ENCODE measurements around the gene HNRNPUL2. TPM values are rescaled to one million over a fixed set of nuclear protein-coding genes. Genes with fewer than 3 reads are reported as not detected.
A peak's percentile ranks its signal among the peaks of the same experiment; 100 is the strongest.

HNRNPUL2 gene
- total RNA-seq, result 10 to 100 TPM; 23.9 to 76.5 (median 46.3) TPM

DNA sequence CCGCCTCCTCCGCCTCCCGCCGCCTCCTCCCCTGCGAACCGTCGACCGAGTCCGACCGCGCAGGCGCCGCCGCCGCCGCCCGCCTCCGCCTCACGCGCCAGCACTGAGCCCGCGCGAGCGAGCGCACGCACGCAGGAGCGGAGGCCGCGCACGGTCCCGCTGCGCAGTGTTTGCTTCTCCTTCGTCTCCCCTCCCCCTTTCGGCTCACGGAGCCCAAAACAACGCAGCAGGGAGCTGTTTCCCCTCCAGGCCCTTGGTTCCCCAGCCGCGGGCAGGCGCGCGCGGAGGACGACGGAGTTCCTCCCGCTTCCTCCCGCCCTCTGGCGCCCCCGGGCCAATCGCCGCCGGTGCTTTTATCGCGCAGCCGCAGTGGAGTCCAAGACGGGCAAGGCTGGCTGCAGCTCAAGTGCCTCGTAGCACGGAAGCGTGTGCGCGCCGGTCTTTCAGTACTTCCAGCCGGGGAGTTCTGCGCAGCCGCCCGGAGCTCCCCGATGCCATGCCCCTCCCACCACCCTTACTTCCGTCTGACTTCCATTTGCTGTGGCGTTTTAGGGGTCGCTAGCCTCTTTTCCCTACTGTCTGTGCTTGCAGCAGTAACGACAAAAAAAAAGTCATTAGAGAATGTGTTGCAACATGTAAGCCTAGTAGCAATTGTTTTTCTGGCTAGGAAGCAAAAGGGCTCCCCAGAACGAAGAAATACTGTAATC, at the start of gene HNRNPUL2:
HNRNPUL2 (minus strand) TSS at position 293 of the 707 bp plus-strand sequence. CDS start 301 bp downstream, outside the sequence.
- peak in 1 of 4 donors; percentile 59 for TF ChIP-seq EP300 (IDR thresholded peaks at IDR 0.05)
- peak; percentile 73 to 99 (median 89) for TF ChIP-seq POLR2A (IDR thresholded peaks at IDR 0.05)
- TF ChIP-seq, protein P1, sequence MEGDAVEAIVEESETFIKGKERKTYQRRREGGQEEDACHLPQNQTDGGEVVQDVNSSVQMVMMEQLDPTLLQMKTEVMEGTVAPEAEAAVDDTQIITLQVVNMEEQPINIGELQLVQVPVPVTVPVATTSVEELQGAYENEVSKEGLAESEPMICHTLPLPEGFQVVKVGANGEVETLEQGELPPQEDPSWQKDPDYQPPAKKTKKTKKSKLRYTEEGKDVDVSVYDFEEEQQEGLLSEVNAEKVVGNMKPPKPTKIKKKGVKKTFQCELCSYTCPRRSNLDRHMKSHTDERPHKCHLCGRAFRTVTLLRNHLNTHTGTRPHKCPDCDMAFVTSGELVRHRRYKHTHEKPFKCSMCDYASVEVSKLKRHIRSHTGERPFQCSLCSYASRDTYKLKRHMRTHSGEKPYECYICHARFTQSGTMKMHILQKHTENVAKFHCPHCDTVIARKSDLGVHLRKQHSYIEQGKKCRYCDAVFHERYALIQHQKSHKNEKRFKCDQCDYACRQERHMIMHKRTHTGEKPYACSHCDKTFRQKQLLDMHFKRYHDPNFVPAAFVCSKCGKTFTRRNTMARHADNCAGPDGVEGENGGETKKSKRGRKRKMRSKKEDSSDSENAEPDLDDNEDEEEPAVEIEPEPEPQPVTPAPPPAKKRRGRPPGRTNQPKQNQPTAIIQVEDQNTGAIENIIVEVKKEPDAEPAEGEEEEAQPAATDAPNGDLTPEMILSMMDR (IDR thresholded peaks at IDR 0.05), result peak in 5 of 6 experiments; percentile 14 to 28 (median 20)
- peak; percentile 95 to 97 for TF ChIP-seq POLR2AphosphoS5 (IDR thresholded peaks at IDR 0.05)
- Histone ChIP-seq H3K4me3 (peak within 1 kb of the TSS; percentile 84 to 100 (median 98)), H3K27me3 (no peaks in the 10 kb centered on the region), H3K9me3 (no peaks in the 10 kb centered on the region), H3K27ac (peak within 1 kb of the TSS; percentile 86 to 95 (median 93)), H3K4me1 (peaks cover 39 to 61% (median 48%) of the 10 kb centered on the region in 4 donors), H3K36me3 (peaks cover 13 to 42% (median 19%) of the 10 kb centered on the region in 4 donors)
- 0 to 1% methylated on average over 24 to 32 of the region's 72 CpGs for WGBS, 2 donors
- peak; percentile 99 for DNase-seq
- ATAC-seq (ENCODE audit: low FRiP score in 2 of 2), result peak; percentile 95 to 98

DNA sequence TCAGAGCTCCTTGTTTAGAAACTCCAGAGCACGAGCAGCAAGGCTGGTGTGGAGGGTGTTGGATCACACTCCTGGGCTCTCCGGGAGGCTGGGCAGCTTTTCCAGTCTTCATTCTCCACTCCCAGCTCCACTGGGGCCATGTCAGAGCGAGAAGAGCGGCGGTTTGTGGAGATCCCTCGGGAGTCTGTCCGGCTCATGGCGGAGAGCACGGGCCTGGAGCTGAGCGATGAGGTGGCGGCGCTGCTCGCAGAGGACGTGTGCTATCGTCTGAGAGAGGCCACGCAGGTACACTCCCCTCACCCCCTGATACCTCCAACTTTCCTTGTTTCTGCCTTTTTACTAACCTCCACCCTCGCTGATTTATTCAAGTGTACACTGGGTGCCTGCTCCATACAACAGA, 48.4 kb upstream of the HNRNPUL2 start:
- Histone ChIP-seq H3K36me3 (peaks cover 0 to 44% (median 33%) of the 10 kb centered on the region in 4 donors), H3K9me3 (no peaks in the 10 kb centered on the region), H3K27ac (no peak overlapping the region), H3K4me3 (no peak overlapping the region), H3K4me1 (peaks cover 8 to 13% (median 11%) of the 10 kb centered on the region in 4 donors), H3K27me3 (no peaks in the 10 kb centered on the region)
- ATAC-seq (ENCODE audit: low FRiP score in 2 of 2), result no peak
- TF ChIP-seq POLR2AphosphoS5 (IDR thresholded peaks at IDR 0.05), result no peak
- TF ChIP-seq, protein P1 (IDR thresholded peaks at IDR 0.05), result no peak
- TF ChIP-seq POLR2A (IDR thresholded peaks at IDR 0.05), result no peak
- no peak for TF ChIP-seq EP300 (IDR thresholded peaks at IDR 0.05)
- no peak for DNase-seq
- WGBS, 2 donors, result 96 to 98% methylated on average over 17 of the region's 17 CpGs

DNA sequence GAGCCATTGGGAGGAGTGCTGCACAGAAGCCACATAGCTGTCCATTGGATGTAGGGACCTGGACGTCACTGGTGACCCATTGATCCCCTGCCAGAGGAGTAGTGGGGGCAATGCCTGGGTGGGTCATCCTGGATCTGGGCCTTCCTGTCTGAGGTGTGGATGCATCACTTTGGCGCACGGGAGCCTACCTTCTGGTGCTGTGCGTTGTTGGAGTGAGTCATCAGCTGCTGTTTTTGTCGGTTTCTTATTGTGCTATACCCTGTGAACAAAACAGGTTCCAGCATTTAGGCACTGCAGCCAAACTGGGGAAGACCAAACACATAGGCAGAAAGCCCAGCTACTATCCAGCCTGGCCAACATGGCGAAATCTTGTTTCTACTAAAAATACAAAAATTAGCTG, 47.1 kb upstream of the HNRNPUL2 start:
- Histone ChIP-seq H3K36me3 (peaks cover 0 to 37% (median 32%) of the 10 kb centered on the region in 4 donors), H3K9me3 (no peaks in the 10 kb centered on the region), H3K27ac (no peak overlapping the region), H3K4me3 (no peak overlapping the region), H3K27me3 (no peaks in the 10 kb centered on the region), H3K4me1 (peaks cover 18 to 24% (median 21%) of the 10 kb centered on the region in 4 donors)
- no peak for DNase-seq
- no peak for ATAC-seq (ENCODE audit: low FRiP score in 2 of 2)
- WGBS, 2 donors, result 88 to 94% methylated on average over 3 to 6 of the region's 6 CpGs
- TF ChIP-seq EP300 (IDR thresholded peaks at IDR 0.05) (no peak), POLR2A (IDR thresholded peaks at IDR 0.05) (no peak), POLR2AphosphoS5 (IDR thresholded peaks at IDR 0.05) (no peak)
- TF ChIP-seq, protein P1 (IDR thresholded peaks at IDR 0.05), result no peak

DNA sequence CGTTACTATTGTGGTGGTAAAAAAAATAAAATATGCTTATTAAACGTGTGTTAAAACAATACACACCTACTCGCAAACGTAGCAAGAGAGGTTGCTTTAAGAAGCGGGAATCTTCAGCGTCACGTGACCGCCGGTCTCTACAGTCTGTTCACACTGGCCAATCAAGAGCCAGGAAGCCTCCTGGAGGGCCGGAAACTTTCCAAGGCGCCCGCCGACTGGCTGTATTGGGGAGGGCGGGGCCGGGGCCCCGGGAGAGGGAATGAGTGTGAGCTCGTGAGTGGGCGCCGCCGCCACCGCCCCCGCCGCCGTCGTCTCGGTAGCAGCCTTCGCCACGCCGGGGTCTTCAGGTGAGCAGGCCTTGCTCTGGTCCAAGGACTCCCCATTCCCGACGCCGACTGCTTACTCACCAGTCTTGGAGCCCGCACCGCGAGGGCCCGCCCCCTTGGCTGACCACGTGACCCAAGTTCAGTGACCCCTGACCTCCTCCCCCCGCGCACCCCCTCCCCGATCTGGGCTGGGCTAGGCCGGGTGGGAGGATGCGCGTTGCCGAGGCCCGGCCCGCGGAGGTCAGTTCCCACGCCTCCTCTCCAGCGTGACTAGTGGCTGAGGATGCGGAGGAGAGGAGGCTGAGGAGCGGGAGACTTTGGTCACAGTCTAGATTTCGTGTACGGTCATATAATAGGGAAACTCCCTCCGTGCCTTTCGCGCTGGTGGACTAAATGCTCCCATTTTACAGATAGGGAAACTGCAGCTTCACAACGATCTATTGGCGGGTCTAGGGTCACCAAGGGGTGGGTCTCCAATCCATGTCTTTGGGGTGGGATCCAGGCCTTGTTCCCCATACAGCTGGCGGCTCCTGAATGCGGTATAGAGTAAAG, 44.1 kb upstream of the HNRNPUL2 start, which contains the start of gene TAF6L:
TAF6L (plus strand) TSS at position 253 of the 878 bp plus-strand sequence. CDS start 4,388 bp downstream, outside the sequence.
- Histone ChIP-seq H3K9me3 (no peaks in the 10 kb centered on the region), H3K27ac (peak within 1 kb of the TSS; percentile 90 to 97 (median 94)), H3K4me3 (peak within 1 kb of the TSS; percentile 65 to 77 (median 72)), H3K27me3 (no peaks in the 10 kb centered on the region), H3K4me1 (peaks cover 18 to 24% (median 21%) of the 10 kb centered on the region in 4 donors), H3K36me3 (peaks cover 0 to 23% (median 18%) of the 10 kb centered on the region in 4 donors)
- WGBS, 2 donors, result 3 to 9% methylated on average over 21 to 56 of the region's 60 CpGs
- ATAC-seq (ENCODE audit: low FRiP score in 2 of 2) (peak; percentile 98 to 99), DNase-seq (peak; percentile 98 to 100)
- TF ChIP-seq POLR2AphosphoS5 (IDR thresholded peaks at IDR 0.05), result peak; percentile 74 to 82
- no peak for TF ChIP-seq EP300 (IDR thresholded peaks at IDR 0.05)
- TF ChIP-seq, protein P1 (IDR thresholded peaks at IDR 0.05), result no peak
- peak in 2 of 4 donors; percentile 36 to 67 for TF ChIP-seq POLR2A (IDR thresholded peaks at IDR 0.05)
